ENCODE data around the gene AHI1.

AHI1 gene

DNA sequence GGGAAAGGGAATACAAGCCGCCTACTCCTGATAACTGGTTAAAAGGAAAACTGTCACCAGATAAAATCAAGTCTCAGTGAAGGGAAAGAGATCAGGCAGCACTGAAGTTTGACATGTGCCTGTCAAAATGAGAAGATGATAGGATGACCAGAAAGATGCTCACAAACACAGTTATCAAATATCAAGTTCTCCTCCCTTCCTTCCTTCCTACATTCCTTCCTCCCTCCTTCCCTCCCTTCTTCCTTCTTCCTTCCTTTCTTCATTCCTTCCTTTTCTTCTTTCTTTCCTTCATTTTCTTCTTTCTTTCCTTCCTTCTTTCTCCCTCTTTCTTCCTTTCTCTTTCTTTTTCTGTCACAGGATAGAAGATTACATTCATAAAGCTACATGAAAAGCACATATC, 261.2 kb downstream of the AHI1 start:
- Histone ChIP-seq H3K4me1 (ENCODE audit: control insufficient read depth, insufficient read depth, low read length) (peaks cover 4% of the 10 kb centered on the region), H3K27me3 (ENCODE audit: control insufficient read depth, insufficient read depth, low read length) (no peaks in the 10 kb centered on the region), H3K36me3 (ENCODE audit: control insufficient read depth, insufficient read depth, low read length) (no peaks in the 10 kb centered on the region), H3K9ac (ENCODE audit: low read length) (no peak overlapping the region), H3K4me3 (ENCODE audit: low read length) (no peak overlapping the region), H3K9me3 (ENCODE audit: control insufficient read depth, low read length) (no peaks in the 10 kb centered on the region)

DNA sequence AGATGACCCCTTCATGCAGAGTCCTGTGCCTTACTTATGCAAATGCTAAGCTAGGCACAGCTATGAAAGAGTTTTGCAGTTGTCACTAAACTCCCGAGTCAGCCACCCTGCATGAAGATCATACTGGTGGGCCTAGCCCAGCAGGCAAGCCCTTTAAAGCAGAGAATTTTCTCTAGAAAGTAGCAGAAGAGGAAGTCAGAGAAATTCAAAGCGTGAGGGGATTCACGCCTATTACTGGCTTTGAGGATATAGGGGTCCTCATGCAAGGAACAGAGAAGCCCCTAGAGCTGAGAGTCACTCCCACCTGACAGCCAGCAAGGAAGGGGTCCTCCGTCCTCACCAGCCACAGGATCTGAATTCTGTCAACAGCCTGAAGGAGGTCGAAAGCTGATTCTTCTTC, 261.8 kb downstream of the AHI1 start:
- Histone ChIP-seq H3K4me1 (ENCODE audit: control insufficient read depth, insufficient read depth, low read length) (peaks cover 10% of the 10 kb centered on the region), H3K27me3 (ENCODE audit: control insufficient read depth, insufficient read depth, low read length) (no peaks in the 10 kb centered on the region), H3K9me3 (ENCODE audit: control insufficient read depth, low read length) (no peaks in the 10 kb centered on the region), H3K36me3 (ENCODE audit: control insufficient read depth, insufficient read depth, low read length) (no peaks in the 10 kb centered on the region), H3K9ac (ENCODE audit: low read length) (no peak overlapping the region), H3K4me3 (ENCODE audit: low read length) (no peak overlapping the region)

DNA sequence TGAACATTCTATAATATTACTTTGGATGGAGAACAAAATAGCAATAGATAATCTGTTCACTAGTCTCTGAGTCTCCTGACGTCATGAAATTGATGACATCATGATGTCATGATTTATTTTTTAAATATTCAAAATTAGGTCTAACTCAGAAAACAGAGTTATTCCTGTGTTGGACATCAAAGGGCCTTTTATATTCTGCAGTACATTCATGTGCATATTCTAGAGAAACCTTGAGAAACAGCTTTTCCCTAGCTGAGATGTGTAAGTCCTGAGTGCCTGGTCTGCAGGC, 263.1 kb downstream of the AHI1 start:
- Histone ChIP-seq H3K4me3 (ENCODE audit: low read length) (no peak overlapping the region), H3K36me3 (ENCODE audit: control insufficient read depth, insufficient read depth, low read length) (no peaks in the 10 kb centered on the region), H3K9ac (ENCODE audit: low read length) (no peak overlapping the region), H3K4me1 (ENCODE audit: control insufficient read depth, insufficient read depth, low read length) (peaks cover 10% of the 10 kb centered on the region), H3K27me3 (ENCODE audit: control insufficient read depth, insufficient read depth, low read length) (no peaks in the 10 kb centered on the region), H3K9me3 (ENCODE audit: control insufficient read depth, low read length) (no peaks in the 10 kb centered on the region)

DNA sequence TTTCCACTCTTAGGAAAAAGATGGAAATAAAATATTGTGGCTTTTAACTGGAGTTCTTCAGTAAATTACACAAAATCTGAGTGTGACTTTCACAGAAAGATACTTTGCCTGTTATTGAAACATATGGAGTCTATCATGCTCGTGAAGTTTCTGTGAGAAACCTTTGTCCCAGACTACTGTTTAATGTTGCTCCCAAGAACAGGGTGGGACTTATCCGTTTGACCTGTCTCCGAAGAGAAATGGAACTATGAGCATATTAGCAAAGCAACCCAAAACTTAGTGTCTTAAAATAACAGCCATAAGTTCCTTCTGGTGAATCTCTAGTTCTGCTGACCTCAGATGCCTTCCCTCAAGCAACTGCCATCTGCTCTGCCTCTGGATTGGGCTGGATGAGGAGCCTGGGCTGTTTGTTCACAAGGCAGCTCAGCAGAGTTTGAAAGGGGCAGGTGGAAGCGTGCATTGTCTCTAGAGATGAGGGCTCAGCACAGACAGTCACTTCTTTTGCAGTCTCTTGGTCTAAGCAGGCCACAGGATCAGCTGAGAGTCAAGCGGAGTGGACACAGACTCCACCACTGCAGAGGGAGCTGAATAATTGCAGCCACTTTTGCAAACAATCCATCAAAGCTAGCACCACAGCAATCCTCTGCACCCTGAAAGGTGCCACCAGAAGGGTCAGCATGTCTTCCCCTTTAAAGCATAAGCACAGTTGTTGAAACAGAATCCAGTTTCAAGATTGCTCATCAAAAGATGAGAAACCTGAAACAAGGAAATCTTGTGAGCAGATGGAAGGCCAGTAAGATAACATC, 263.7 kb downstream of the AHI1 start:
- H3K9ac ChIP-seq (ENCODE audit: low read length): no peak overlapping the region
- no peaks in the 10 kb centered on the region for H3K9me3 ChIP-seq (ENCODE audit: control insufficient read depth, low read length)
- no peaks in the 10 kb centered on the region for H3K27me3 ChIP-seq (ENCODE audit: control insufficient read depth, insufficient read depth, low read length)
- H3K4me1 ChIP-seq (ENCODE audit: control insufficient read depth, insufficient read depth, low read length): peaks cover 10% of the 10 kb centered on the region
- H3K4me3 ChIP-seq (ENCODE audit: low read length): no peak overlapping the region
- H3K36me3 ChIP-seq (ENCODE audit: control insufficient read depth, insufficient read depth, low read length): no peaks in the 10 kb centered on the region
